Muscle layer of colon (tissue), 2 donors: ENCODE results near the gene MYL3.
A peak's percentile ranks its signal among the peaks of the same experiment; 100 is the strongest.

Source experiments
- H3K27ac ChIP-seq: one replicate; pipeline ENCODE4 v1.7.0; 2013; ENCODE audit warnings: low read depth, mild to moderate bottlenecking, low read length, moderate library complexity
- H3K27me3 ChIP-seq, 2 donors: one replicate each; pipeline ENCODE4 v1.7.0; 2013; ENCODE audit warnings: low read length in 2 of 2, mild to moderate bottlenecking in 2 of 2; ENCODE audit not compliant: insufficient read depth in 2 of 2, control insufficient read depth in 1 of 2
- H3K36me3 ChIP-seq: one replicate; pipeline ENCODE4 v1.7.0; 2013; ENCODE audit warnings: mild to moderate bottlenecking, low read length; ENCODE audit not compliant: insufficient read depth
- H3K4me1 ChIP-seq: one replicate; pipeline ENCODE4 v1.7.0; 2013; ENCODE audit warnings: mild to moderate bottlenecking, low read length; ENCODE audit not compliant: insufficient read depth
- H3K4me3 ChIP-seq, 2 donors: one replicate each; pipeline ENCODE4 v1.7.0; 2013; ENCODE audit warnings: low read length in 2 of 2, low read depth in 1 of 2, mild to moderate bottlenecking in 1 of 2, moderate library complexity in 1 of 2
- H3K9ac ChIP-seq: one replicate; pipeline ENCODE4 v1.7.0; 2013; ENCODE audit warnings: low read length
- H3K9me3 ChIP-seq: one replicate; pipeline ENCODE4 v1.7.0; 2013; ENCODE audit warnings: mild to moderate bottlenecking, low read length
- donor health status: abdominal sarcoma.
- donor health status: Adenocarcinoma of cecum.

The MYL3 gene

GRCh38 chr3:46890132-46890531 lies 26.9 kb upstream of the MYL3 start:
- Histone ChIP-seq H3K4me3 (no peak overlapping the region), H3K4me1 (peaks cover 19% of the 10 kb centered on the region), H3K27ac (no peak overlapping the region), H3K36me3 (no peaks in the 10 kb centered on the region), H3K27me3 (no peaks in the 10 kb centered on the region), H3K9ac (no peak overlapping the region), H3K9me3 (no peaks in the 10 kb centered on the region)

GRCh38 chr3:46889381-46890110 lies 26.3 kb upstream of the MYL3 start:
- H3K27me3 ChIP-seq, result peaks cover 0 to under 1% of the 10 kb centered on the region in 2 donors
- peaks cover 19% of the 10 kb centered on the region for H3K4me1 ChIP-seq
- no peak overlapping the region for H3K27ac ChIP-seq
- H3K36me3 ChIP-seq, result no peaks in the 10 kb centered on the region
- H3K4me3 ChIP-seq, result no peak overlapping the region
- no peaks in the 10 kb centered on the region for H3K9me3 ChIP-seq
- H3K9ac ChIP-seq, result no peak overlapping the region

- H3K4me3 ChIP-seq, result no peak overlapping the region
- H3K27ac ChIP-seq, result no peak overlapping the region
- no peaks in the 10 kb centered on the region for H3K9me3 ChIP-seq
- peaks cover 19% of the 10 kb centered on the region for H3K4me1 ChIP-seq
- H3K36me3 ChIP-seq, result no peaks in the 10 kb centered on the region
- peaks cover 0 to 8% of the 10 kb centered on the region in 2 donors for H3K27me3 ChIP-seq
- no peak overlapping the region for H3K9ac ChIP-seq
Measured at GRCh38 chr3:46888705-46889104, 25.5 kb upstream of the MYL3 start.

- H3K9me3 ChIP-seq, result no peaks in the 10 kb centered on the region
- no peak overlapping the region for H3K4me3 ChIP-seq
- no peaks in the 10 kb centered on the region for H3K36me3 ChIP-seq
- no peak overlapping the region for H3K27ac ChIP-seq
- H3K27me3 ChIP-seq, result peaks cover 0 to 8% of the 10 kb centered on the region in 2 donors
- peaks cover 18% of the 10 kb centered on the region for H3K4me1 ChIP-seq
- no peak overlapping the region for H3K9ac ChIP-seq
Measured at GRCh38 chr3:46887980-46888494, 24.8 kb upstream of the MYL3 start.

- Histone ChIP-seq H3K27me3 (peaks cover 0 to 25% of the 10 kb centered on the region in 2 donors), H3K27ac (no peak overlapping the region), H3K4me1 (peaks cover 4% of the 10 kb centered on the region), H3K4me3 (no peak overlapping the region), H3K9me3 (no peaks in the 10 kb centered on the region), H3K9ac (no peak overlapping the region), H3K36me3 (no peaks in the 10 kb centered on the region)
Measured at GRCh38 chr3:46885612-46886011, 22.4 kb upstream of the MYL3 start.

- H3K4me1 ChIP-seq, result peaks cover 4% of the 10 kb centered on the region
- H3K9ac ChIP-seq, result no peak overlapping the region
- H3K27ac ChIP-seq, result no peak overlapping the region
- H3K27me3 ChIP-seq, result peaks cover 0 to 25% of the 10 kb centered on the region in 2 donors
- no peak overlapping the region for H3K4me3 ChIP-seq
- no peaks in the 10 kb centered on the region for H3K36me3 ChIP-seq
- no peaks in the 10 kb centered on the region for H3K9me3 ChIP-seq
Measured at GRCh38 chr3:46884929-46885328, 21.7 kb upstream of the MYL3 start.

- H3K9ac ChIP-seq, result no peak overlapping the region
- H3K27ac ChIP-seq, result no peak overlapping the region
- H3K27me3 ChIP-seq, result peaks cover 0 to 25% of the 10 kb centered on the region in 2 donors
- H3K4me1 ChIP-seq, result peaks cover 4% of the 10 kb centered on the region
- H3K4me3 ChIP-seq, result no peak overlapping the region
- H3K9me3 ChIP-seq, result no peaks in the 10 kb centered on the region
- no peaks in the 10 kb centered on the region for H3K36me3 ChIP-seq
Measured at GRCh38 chr3:46884427-46884826, 21.2 kb upstream of the MYL3 start.

- Histone ChIP-seq H3K9me3 (no peaks in the 10 kb centered on the region), H3K27me3 (peaks cover 0 to 25% of the 10 kb centered on the region in 2 donors), H3K27ac (no peak overlapping the region), H3K36me3 (no peaks in the 10 kb centered on the region), H3K4me1 (peaks cover 9% of the 10 kb centered on the region), H3K9ac (no peak overlapping the region), H3K4me3 (peak overlapping the region in 1 of 2 donors; percentile 35)
Measured at GRCh38 chr3:46883830-46884185, 20.6 kb upstream of the MYL3 start.

- Histone ChIP-seq H3K9ac (no peak overlapping the region), H3K9me3 (no peaks in the 10 kb centered on the region), H3K4me3 (peak overlapping the region; percentile 27 to 35), H3K27me3 (peaks cover 0 to 25% of the 10 kb centered on the region in 2 donors), H3K4me1 (peaks cover 12% of the 10 kb centered on the region), H3K27ac (no peak overlapping the region), H3K36me3 (no peaks in the 10 kb centered on the region)
Measured at GRCh38 chr3:46883054-46883829, 20.0 kb upstream of the MYL3 start.

- Histone ChIP-seq H3K27ac (no peak overlapping the region), H3K4me3 (peak overlapping the region; percentile 58 to 64), H3K27me3 (peaks cover 0 to 25% of the 10 kb centered on the region in 2 donors), H3K9me3 (no peaks in the 10 kb centered on the region), H3K36me3 (no peaks in the 10 kb centered on the region), H3K9ac (no peak overlapping the region), H3K4me1 (peaks cover 12% of the 10 kb centered on the region)
Measured at GRCh38 chr3:46882377-46883053, 19.3 kb upstream of the MYL3 start.
